HL-60 (cell line): Measurements from ENCODE around the gene BMPER.

Source experiments
- REST ChIP-seq: IDR thresholded peaks from 2 replicates; pipeline ENCODE4 v1.6.1; 2012; ENCODE audit warnings: low read depth; ENCODE audit not compliant: insufficient replicate concordance
- SPI1 ChIP-seq: IDR thresholded peaks from 2 replicates; pipeline ENCODE4 v1.6.1; 2012; ENCODE audit warnings: low read depth, mild to moderate bottlenecking, borderline replicate concordance
- TF ChIP-seq, protein P1 (sequence below): IDR thresholded peaks from one replicate; pipeline ENCODE4 v1.5.1; 2011; ENCODE audit warnings: low read length, control low read depth, inconsistent platforms; ENCODE audit not compliant: insufficient read depth

- TF ChIP-seq REST (no peak), SPI1 (no peak)
- TF ChIP-seq, protein P1, sequence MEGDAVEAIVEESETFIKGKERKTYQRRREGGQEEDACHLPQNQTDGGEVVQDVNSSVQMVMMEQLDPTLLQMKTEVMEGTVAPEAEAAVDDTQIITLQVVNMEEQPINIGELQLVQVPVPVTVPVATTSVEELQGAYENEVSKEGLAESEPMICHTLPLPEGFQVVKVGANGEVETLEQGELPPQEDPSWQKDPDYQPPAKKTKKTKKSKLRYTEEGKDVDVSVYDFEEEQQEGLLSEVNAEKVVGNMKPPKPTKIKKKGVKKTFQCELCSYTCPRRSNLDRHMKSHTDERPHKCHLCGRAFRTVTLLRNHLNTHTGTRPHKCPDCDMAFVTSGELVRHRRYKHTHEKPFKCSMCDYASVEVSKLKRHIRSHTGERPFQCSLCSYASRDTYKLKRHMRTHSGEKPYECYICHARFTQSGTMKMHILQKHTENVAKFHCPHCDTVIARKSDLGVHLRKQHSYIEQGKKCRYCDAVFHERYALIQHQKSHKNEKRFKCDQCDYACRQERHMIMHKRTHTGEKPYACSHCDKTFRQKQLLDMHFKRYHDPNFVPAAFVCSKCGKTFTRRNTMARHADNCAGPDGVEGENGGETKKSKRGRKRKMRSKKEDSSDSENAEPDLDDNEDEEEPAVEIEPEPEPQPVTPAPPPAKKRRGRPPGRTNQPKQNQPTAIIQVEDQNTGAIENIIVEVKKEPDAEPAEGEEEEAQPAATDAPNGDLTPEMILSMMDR: no peak
Observed at GRCh38 chr7:33906697-33907096, 1.4 kb downstream of the BMPER start.
